Measurements from ENCODE around the gene UBA5. TPM values are rescaled to one million over a fixed set of nuclear protein-coding genes. Genes with fewer than 3 reads are reported as not detected.
"Not testable (repeated sequence)": the region's sequence is repeated elsewhere in the genome, so short reads cannot be mapped to it uniquely, and the experiment has no call there.

Gene UBA5
- total RNA-seq, 4 donors from 2014 or later = 22.6 to 41.8 (median 27.2) TPM

- ATAC-seq (ENCODE audit: low FRiP score) = no peak
These were observed 22.5 kb upstream of the UBA5 start for GRCh38 chr3:132637590-132637989.

GRCh38 chr3:132638706-132639105, 21.4 kb upstream of the UBA5 start:
- no peak for ATAC-seq (ENCODE audit: low FRiP score)

More at GRCh38 chr3:132637590-132637989, 22.5 kb upstream of the UBA5 start:
- no peak for TF ChIP-seq CTCF (IDR thresholded peaks at IDR 0.05)
- no peak for DNase-seq (ENCODE audit: low spot score)

GRCh38 chr3:132641427-132641826, 18.7 kb upstream of the UBA5 start:
- not testable (repeated sequence) for ATAC-seq (ENCODE audit: low FRiP score); DNase-seq (ENCODE audit: low spot score)

More at GRCh38 chr3:132638706-132639105, 21.4 kb upstream of the UBA5 start:
- DNase-seq (ENCODE audit: low spot score) = no peak
- TF ChIP-seq CTCF (IDR thresholded peaks at IDR 0.05) = no peak

GRCh38 chr3:132641837-132642538, 18.1 kb upstream of the UBA5 start:
- DNase-seq (ENCODE audit: low spot score) (no peak), ATAC-seq (ENCODE audit: low FRiP score) (no peak)

GRCh38 chr3:132642539-132642847, 17.6 kb upstream of the UBA5 start:
- no peak for ATAC-seq (ENCODE audit: low FRiP score)
- no peak for TF ChIP-seq CTCF (IDR thresholded peaks at IDR 0.05)
- no peak for DNase-seq (ENCODE audit: low spot score)

More at GRCh38 chr3:132641837-132642538, 18.1 kb upstream of the UBA5 start:
- no peak for TF ChIP-seq CTCF (IDR thresholded peaks at IDR 0.05)

GRCh38 chr3:132643366-132643765, 16.8 kb upstream of the UBA5 start:
- DNase-seq (ENCODE audit: low spot score) (no peak), ATAC-seq (ENCODE audit: low FRiP score) (no peak)
- no peak for TF ChIP-seq CTCF (IDR thresholded peaks at IDR 0.05)

GRCh38 chr3:132645058-132645457, 15.1 kb upstream of the UBA5 start:
- ATAC-seq (ENCODE audit: low FRiP score) (no peak), DNase-seq (ENCODE audit: low spot score) (no peak)
- no peak for TF ChIP-seq CTCF (IDR thresholded peaks at IDR 0.05)

All from omental fat pad (tissue), 4 donors.